Fibroblast of lung (primary cell): Measurements from ENCODE around the gene VSIR.

ENCODE experiments used
- CTCF ChIP-seq, 2 donors: IDR thresholded peaks in 1 of 2; conservative IDR thresholded peaks in 1 of 2; 1 replicate in 1 of 2; 2 replicates in 1 of 2; pipeline ENCODE4 v1.5.1; 2011 to 2012; ENCODE audit warnings: low read length in 2 of 2, control low read depth in 1 of 2, inconsistent platforms in 1 of 2, low read depth in 1 of 2, mild to moderate bottlenecking in 1 of 2
- EZH2 ChIP-seq: IDR thresholded peaks from 2 replicates; pipeline ENCODE4 v1.5.1; 2012; ENCODE audit warnings: low read length, control low read depth, mild to moderate bottlenecking; ENCODE audit errors: missing control alignments

GRCh38 chr10:71741671-71742070 is 31.6 kb downstream of the VSIR start:
- TF ChIP-seq CTCF (conservative IDR thresholded peaks at IDR 0.05 in 1 of 2, IDR thresholded peaks at IDR 0.05 in 1 of 2; ENCODE audit: low read depth in 1 of 2, low read length in 2 of 2) (no peak), EZH2 (no peak)
